HG02798 (cell line): ENCODE data around the gene LRFN3.
"Not testable (repeated sequence)": the region's sequence is repeated elsewhere in the genome, so short reads cannot be mapped to it uniquely, and the experiment has no call there.

Experiments
- ATAC-seq: cut with Tn5 transposase; IDR thresholded peaks from one replicate; pipeline ENCODE4 v1.9.1; 2021; ENCODE audit warnings: mild to moderate bottlenecking; ENCODE audit not compliant: unreplicated experiment, poor library complexity

The LRFN3 gene

GRCh38 chr19:35937345-35938281, 1.4 kb downstream of the LRFN3 start:
- no peak for ATAC-seq

- ATAC-seq, result no peak
Measured at GRCh38 chr19:35938282-35939224, 2.4 kb downstream of the LRFN3 start.

DNA sequence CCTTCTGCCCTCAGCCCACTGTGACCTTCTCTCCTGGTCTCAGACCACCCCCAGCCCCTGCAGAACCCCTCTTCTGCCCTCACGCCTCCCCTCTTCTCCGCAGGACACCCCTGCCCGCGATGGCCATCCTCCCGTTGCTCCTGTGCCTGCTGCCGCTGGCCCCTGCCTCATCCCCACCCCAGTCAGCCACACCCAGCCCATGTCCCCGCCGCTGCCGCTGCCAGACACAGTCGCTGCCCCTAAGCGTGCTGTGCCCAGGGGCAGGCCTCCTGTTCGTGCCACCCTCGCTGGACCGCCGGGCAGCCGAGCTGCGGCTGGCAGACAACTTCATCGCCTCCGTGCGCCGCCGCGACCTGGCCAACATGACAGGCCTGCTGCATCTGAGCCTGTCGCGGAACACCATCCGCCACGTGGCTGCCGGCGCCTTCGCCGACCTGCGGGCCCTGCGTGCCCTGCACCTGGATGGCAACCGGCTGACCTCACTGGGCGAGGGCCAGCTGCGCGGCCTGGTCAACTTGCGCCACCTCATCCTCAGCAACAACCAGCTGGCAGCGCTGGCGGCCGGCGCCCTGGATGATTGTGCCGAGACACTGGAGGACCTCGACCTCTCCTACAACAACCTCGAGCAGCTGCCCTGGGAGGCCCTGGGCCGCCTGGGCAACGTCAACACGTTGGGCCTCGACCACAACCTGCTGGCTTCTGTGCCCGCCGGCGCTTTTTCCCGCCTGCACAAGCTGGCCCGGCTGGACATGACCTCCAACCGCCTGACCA, 3.3 kb downstream of the LRFN3 start:
- no peak for ATAC-seq

- no peak for ATAC-seq
Measured at GRCh38 chr19:35940078-35940775, 4.1 kb downstream of the LRFN3 start.

DNA sequence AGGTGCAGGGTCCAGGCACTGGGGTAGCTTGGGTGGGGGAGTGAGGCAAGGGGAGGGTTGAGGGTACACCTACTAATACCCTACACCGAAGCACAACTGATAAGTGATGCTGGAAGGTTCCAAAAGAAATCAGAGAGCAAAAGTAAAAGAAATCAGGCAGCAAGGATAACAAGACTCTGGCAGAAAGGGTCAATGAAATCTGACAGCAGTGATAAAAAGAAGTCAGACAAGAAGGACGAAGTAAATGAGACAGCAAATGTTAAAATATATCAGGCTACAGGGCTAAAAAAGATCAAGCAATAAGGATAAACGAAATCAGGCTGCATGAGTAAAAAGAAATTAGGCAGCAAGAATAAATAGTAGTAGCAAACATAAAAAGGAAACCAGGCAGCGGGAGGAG, 4.7 kb downstream of the LRFN3 start:
- no peak for ATAC-seq

DNA sequence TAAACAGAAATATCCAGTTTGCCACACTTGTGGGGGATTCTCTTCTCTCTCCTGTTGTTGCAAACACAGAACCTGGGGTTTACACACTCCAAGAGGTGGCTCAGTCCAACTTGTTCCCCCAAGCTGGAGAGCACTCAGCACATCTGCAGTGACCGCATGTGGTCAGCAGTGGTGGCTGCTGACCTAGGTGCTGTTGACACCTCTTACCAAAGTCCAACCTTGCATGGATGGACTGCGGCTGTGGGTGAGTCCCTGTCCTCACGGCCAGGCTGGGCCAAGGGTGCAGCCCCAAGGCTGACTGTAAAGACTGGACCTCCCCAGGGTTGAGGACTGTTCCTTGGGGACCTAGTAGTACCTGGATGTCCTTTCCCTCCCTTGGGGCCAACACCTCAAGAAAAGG, 6.1 kb downstream of the LRFN3 start:
- ATAC-seq, result no peak

- no peak for ATAC-seq
Measured at GRCh38 chr19:35943321-35944301, 7.4 kb downstream of the LRFN3 start.

DNA sequence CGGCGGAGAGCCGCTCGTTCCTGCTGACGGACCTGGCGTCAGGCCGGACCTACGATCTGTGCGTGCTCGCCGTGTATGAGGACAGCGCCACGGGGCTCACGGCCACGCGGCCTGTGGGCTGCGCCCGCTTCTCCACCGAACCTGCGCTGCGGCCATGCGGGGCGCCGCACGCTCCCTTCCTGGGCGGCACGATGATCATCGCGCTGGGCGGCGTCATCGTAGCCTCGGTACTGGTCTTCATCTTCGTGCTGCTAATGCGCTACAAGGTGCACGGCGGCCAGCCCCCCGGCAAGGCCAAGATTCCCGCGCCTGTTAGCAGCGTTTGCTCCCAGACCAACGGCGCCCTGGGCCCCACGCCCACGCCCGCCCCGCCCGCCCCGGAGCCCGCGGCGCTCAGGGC, 8.4 kb downstream of the LRFN3 start:
- no peak for ATAC-seq

- no peak for ATAC-seq
Measured at GRCh38 chr19:35945121-35945790, 9.1 kb downstream of the LRFN3 start.

GRCh38 chr19:35946203-35946602, 10.0 kb downstream of the LRFN3 start:
- no peak for ATAC-seq

DNA sequence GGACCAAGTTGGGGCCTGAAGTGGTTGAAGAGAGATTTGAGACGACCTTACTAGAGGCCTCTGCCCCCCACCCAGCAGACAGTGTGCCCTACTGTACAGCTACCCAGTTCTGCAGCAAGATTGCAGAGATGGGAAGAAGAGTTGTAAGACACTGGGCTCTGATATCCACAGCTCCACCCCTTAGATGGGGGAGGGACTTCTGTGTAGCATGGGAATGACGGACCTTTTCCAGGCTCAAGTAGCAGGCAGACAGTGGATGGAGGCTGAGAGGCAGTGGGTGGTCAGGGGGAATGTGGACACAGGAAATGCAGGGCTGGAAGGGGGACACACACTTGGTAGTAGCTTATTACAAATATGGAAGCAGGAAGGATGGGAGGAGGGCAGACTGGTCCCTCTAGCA, 13.0 kb downstream of the LRFN3 start:
- ATAC-seq, result no peak

DNA sequence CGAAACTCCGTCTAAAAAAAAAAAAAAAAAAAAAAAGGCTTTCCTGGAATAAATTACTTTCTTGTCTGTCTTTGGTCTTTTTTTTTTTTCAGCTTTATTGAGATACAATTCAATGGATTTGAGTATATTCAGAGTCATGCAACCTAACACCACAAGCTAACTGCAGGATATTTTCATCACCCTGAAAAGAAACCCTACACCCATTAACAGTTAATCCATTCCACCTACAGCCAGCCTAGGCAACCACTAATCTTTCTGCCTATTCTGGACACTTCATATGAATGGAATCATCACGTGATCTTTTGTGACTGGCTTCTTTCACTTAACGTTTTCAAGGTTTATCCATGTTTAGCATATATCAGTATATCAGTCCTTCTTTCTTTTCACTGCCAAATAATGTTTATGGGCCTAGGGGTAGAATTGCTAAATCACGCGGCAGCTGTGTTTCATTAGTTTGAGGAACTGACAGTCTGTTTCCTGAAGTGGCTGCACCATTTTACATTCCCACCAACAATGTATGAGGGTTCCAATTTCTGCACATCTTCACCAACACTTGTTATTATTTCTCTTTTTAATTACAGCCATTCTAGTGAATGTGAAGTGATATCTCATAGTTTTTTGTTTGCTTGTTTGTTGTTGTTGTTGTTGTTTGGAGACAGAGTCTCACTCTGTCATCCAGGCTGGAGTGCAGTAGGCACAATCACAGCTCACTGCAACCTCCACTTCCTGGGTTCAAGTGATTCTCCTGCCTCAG, 19.9 kb downstream of the LRFN3 start:
- ATAC-seq, result no peak

GRCh38 chr19:35957411-35957810, 21.2 kb downstream of the LRFN3 start:
- ATAC-seq, result not testable (repeated sequence)

GRCh38 chr19:35958660-35959039, 22.5 kb downstream of the LRFN3 start:
- ATAC-seq, result no peak

GRCh38 chr19:35959040-35959967, 23.1 kb downstream of the LRFN3 start:
- no peak for ATAC-seq

DNA sequence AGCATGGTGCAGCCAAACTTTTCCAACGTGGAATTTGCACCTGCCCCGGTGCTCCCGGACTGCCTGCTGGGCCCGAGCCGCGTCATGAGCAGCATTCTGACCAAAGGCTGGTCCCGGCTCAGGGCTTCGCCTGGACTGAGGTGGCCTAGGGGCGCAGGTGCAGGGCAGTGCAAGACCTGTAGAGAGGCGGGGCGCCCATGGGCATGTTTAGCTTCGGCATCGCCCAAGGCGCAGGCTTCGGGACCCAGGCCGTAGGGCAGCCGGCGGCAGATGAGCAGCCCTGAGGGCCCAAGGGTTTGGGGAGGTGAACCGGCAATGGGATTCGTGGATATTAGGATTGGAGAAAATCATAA, 23.8 kb downstream of the LRFN3 start:
- ATAC-seq, result no peak
